Caco-2 (cell line): Measurements from ENCODE around the gene PAWR. TPM values are rescaled to one million over a fixed set of nuclear protein-coding genes. Genes with fewer than 3 reads are reported as not detected.

Source experiments
- BruUV-seq: library from RNA; stranded (reverse); fragments of 400-500 nt; replicated peaks from 2 replicates; lab custom pipeline; 2021; lab: Mats Ljungman, UMichigan
- CTCF ChIA-PET: fragments of 300-600 bp; sonication (Branson Sonifier 250); formaldehyde crosslinking; loops from one replicate; lab custom pipeline; 2022; ENCODE audit warnings: antibody characterized with exemption; lab: Charles Lee
- POLR2A ChIA-PET: fragments of 300-600 bp; sonication (Branson Sonifier 250); formaldehyde crosslinking; loops from one replicate; lab custom pipeline; 2022; ENCODE audit warnings: antibody characterized with exemption; lab: Charles Lee
- DNase-seq, 2 experiments: peaks; one replicate each; pipeline versions ENCODE4 v3.0.0 to v3.0.0-alpha.2; 2020 to 2022
- H3K27me3 ChIP-seq: replicated peaks from 2 replicates; pipeline ENCODE4 v1.6.0; 2011; ENCODE audit warnings: low read length; ENCODE audit not compliant: control insufficient read depth, insufficient read depth
- H3K36me3 ChIP-seq: 2 replicates; pipeline ENCODE4 v1.5.1; 2011; ENCODE audit warnings: low read length; ENCODE audit not compliant: control insufficient read depth, insufficient read depth
- H3K4me1 ChIP-seq: fragments of 250-450 bp; sonication (Bioruptor Pico); 2 replicates; pipeline ENCODE4 v1.5.1; 2020; ENCODE audit warnings: mild to moderate bottlenecking
- H3K4me3 ChIP-seq: 2 replicates; pipeline ENCODE4 v1.5.1; 2011; ENCODE audit warnings: low read depth, mild to moderate bottlenecking, control low read depth, low read length
- H3K9me3 ChIP-seq: fragments of 250-450 bp; sonication (Bioruptor Pico); 2 replicates; pipeline ENCODE4 v1.5.1; 2020; ENCODE audit warnings: mild to moderate bottlenecking, moderate library complexity
- H3K27ac Mint-ChIP-seq: one replicate; pipeline ENCODE4 v1.8.0; 2022; ENCODE audit warnings: mixed read lengths; ENCODE audit not compliant: unreplicated experiment
- H3K27me3 Mint-ChIP-seq: one replicate; pipeline ENCODE4 v1.8.0; 2022; ENCODE audit warnings: mixed read lengths; ENCODE audit not compliant: insufficient read depth, unreplicated experiment
- H3K36me3 Mint-ChIP-seq: one replicate; pipeline ENCODE4 v1.8.0; 2022; ENCODE audit warnings: mild to moderate bottlenecking, mixed read lengths; ENCODE audit not compliant: insufficient read depth, unreplicated experiment
- H3K4me1 Mint-ChIP-seq: one replicate; pipeline ENCODE4 v1.8.0; 2022; ENCODE audit warnings: low read depth, mixed read lengths; ENCODE audit not compliant: unreplicated experiment
- H3K4me3 Mint-ChIP-seq: one replicate; pipeline ENCODE4 v1.8.0; 2022; ENCODE audit warnings: mild to moderate bottlenecking, moderate library complexity, mixed read lengths; ENCODE audit not compliant: unreplicated experiment
- H3K9me3 Mint-ChIP-seq: one replicate; pipeline ENCODE4 v1.8.0; 2022; ENCODE audit warnings: mixed read lengths; ENCODE audit not compliant: unreplicated experiment
- intact Hi-C: fragments of 100-400 bp; cut with micrococcal nuclease; formaldehyde crosslinking; loops from one replicate; pipeline ENCODE4 v1.10.0; 2022; ENCODE audit not compliant: unreplicated experiment
- total RNA-seq: library from RNA; stranded (reverse); gene quantifications from 2 replicates; pipeline ENCODE4 v1.2.3, GENCODE V29; 2022
- TF ChIP-seq, protein P1 (sequence below), 2 experiments: fragments of 200-600 bp in 1 of 2; IDR thresholded peaks; 1 replicate in 1 of 2; 2 replicates in 1 of 2; pipeline versions ENCODE4 v1.5.1 to v1.8.0; 2011 to 2022; ENCODE audit warnings: antibody characterized with exemption in 1 of 2, control low read depth in 1 of 2, inconsistent platforms in 1 of 2, low read depth in 1 of 2, low read length in 1 of 2, mild to moderate bottlenecking in 1 of 2, moderate library complexity in 1 of 2; ENCODE audit not compliant: insufficient read depth in 1 of 2, severe bottlenecking in 1 of 2, unreplicated experiment in 1 of 2

PAWR gene
- total RNA-seq, 1 experiment from 2014 or later: 157 TPM

DNA sequence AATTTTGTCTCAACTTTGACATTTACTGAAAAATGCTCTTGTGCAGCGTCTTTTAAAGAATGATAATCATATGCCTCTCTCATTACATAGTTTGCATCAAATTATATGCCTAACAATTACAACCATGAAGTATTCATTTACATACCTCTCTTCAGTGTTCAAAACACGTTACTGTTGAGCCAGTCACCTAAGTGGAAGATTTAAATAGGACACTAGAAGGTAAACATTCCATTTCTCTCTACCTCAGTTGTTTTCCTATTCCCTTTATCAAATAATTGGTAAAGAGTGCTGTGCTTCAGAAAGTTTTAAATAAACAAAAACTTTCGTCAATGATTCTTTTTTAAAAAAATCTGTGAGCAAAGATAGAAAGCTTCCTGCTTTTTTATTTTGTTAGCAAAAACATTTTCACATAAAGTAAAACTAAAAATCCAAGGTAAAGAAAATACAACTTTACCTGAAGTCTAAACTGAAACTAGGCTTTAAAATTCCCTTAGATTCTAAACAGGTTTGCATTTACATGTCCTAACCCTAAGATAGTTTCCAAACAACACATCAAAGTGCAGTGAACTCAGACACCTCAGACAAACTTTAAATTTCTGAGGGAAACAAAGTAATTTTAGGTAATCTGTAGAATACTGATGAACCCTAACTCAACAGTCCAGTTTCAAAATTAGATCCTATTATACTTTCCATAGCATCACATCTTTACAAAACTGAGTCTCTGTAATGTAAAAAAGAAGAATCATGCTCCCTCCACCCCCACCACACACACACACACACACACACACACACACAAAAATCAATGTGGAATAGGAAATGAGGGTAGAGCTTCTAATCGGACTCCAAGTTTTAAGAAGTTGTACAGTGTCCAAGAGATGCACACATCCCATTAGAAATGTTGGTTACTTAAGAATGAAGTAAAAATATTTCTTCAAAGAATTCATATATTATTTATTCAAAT, 46.2 kb downstream of the PAWR start:
- Histone ChIP-seq H3K27me3 (no peaks in the 10 kb centered on the region), H3K4me3 (no peak overlapping the region), H3K4me1 (peaks cover 18% of the 10 kb centered on the region), H3K36me3 (no peaks in the 10 kb centered on the region), H3K9me3 (0 out of 2 replicates have a peak, but pooled peaks cover 3% of the 10 kb centered on the region)
- Mint-ChIP-seq H3K27ac (no peak overlapping the region), H3K27me3 (no peaks in the 10 kb centered on the region), H3K36me3 (peaks cover 6% of the 10 kb centered on the region), H3K9me3 (no peaks in the 10 kb centered on the region), H3K4me1 (peaks cover 5% of the 10 kb centered on the region), H3K4me3 (no peak overlapping the region)
- intact Hi-C loops: no loop called here
- TF ChIP-seq, protein P1, sequence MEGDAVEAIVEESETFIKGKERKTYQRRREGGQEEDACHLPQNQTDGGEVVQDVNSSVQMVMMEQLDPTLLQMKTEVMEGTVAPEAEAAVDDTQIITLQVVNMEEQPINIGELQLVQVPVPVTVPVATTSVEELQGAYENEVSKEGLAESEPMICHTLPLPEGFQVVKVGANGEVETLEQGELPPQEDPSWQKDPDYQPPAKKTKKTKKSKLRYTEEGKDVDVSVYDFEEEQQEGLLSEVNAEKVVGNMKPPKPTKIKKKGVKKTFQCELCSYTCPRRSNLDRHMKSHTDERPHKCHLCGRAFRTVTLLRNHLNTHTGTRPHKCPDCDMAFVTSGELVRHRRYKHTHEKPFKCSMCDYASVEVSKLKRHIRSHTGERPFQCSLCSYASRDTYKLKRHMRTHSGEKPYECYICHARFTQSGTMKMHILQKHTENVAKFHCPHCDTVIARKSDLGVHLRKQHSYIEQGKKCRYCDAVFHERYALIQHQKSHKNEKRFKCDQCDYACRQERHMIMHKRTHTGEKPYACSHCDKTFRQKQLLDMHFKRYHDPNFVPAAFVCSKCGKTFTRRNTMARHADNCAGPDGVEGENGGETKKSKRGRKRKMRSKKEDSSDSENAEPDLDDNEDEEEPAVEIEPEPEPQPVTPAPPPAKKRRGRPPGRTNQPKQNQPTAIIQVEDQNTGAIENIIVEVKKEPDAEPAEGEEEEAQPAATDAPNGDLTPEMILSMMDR (IDR thresholded peaks at IDR 0.05; ENCODE audit: insufficient read depth in 1 of 2, low read depth in 1 of 2, low read length in 1 of 2, severe bottlenecking in 1 of 2, unreplicated experiment in 1 of 2): no peak
- no TSS peak for BruUV-seq
- DNase-seq: no peak
- POLR2A ChIA-PET: no interaction called here
- CTCF ChIA-PET: no interaction called here

GRCh38 chr12:79643821-79644220, 46.9 kb downstream of the PAWR start:
- Mint-ChIP-seq H3K27me3 (no peaks in the 10 kb centered on the region), H3K4me3 (no peak overlapping the region), H3K4me1 (peaks cover 5% of the 10 kb centered on the region), H3K27ac (no peak overlapping the region), H3K9me3 (no peaks in the 10 kb centered on the region), H3K36me3 (peaks cover 6% of the 10 kb centered on the region)
- Histone ChIP-seq H3K27me3 (no peaks in the 10 kb centered on the region), H3K4me3 (no peak overlapping the region), H3K9me3 (0 out of 2 replicates have a peak, but pooled peaks cover 3% of the 10 kb centered on the region), H3K36me3 (no peaks in the 10 kb centered on the region), H3K4me1 (peaks cover 18% of the 10 kb centered on the region)
- intact Hi-C loops: no loop called here
- TF ChIP-seq, protein P1 (IDR thresholded peaks at IDR 0.05; ENCODE audit: insufficient read depth in 1 of 2, low read depth in 1 of 2, low read length in 1 of 2, severe bottlenecking in 1 of 2, unreplicated experiment in 1 of 2): no peak
- CTCF ChIA-PET: no interaction called here
- BruUV-seq: no TSS peak
- DNase-seq: no peak
- POLR2A ChIA-PET: no interaction called here

DNA sequence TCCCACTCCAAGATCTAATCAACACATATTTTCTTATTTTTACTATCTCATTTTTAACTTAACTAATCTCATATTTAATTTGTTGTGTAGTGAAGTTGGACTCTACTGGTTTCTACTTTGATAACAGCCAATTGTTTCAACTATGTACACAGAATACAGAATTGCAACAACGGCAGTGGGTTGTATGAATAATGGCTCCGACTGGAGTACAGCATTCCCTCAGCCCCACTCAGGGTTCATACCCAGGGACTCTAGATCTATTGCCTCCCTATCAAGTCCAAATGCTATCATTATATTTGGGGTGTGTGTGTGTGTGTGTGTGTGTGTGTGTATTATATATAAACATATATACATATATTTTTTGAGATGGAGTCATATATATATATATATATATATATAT, 52.3 kb downstream of the PAWR start:
- H3K4me1 Mint-ChIP-seq: peaks cover 24% of the 10 kb centered on the region
- TF ChIP-seq, protein P1 (IDR thresholded peaks at IDR 0.05; ENCODE audit: insufficient read depth in 1 of 2, low read depth in 1 of 2, low read length in 1 of 2, severe bottlenecking in 1 of 2, unreplicated experiment in 1 of 2): no peak
- H3K4me3 Mint-ChIP-seq: no peak overlapping the region
- H3K27ac Mint-ChIP-seq: peak overlapping the region; percentile 37
- H3K27me3 Mint-ChIP-seq: no peaks in the 10 kb centered on the region
- peaks cover 5% of the 10 kb centered on the region for H3K36me3 Mint-ChIP-seq
- intact Hi-C loops: no loop called here
- no peaks in the 10 kb centered on the region for H3K9me3 ChIP-seq
- CTCF ChIA-PET: no interaction called here
- no peaks in the 10 kb centered on the region for H3K27me3 ChIP-seq
- POLR2A ChIA-PET: no interaction called here
- peaks cover 6% of the 10 kb centered on the region; the same call in 1 of the 2 replicates for H3K4me1 ChIP-seq
- H3K36me3 ChIP-seq: no peaks in the 10 kb centered on the region
- no peak overlapping the region for H3K4me3 ChIP-seq
- DNase-seq: no peak
- H3K9me3 Mint-ChIP-seq: no peaks in the 10 kb centered on the region
- BruUV-seq: no TSS peak
